Mesendoderm (in vitro differentiated cells): ENCODE measurements around the gene POLN.

Source experiments
- DNase-seq: peaks from one replicate; pipeline ENCODE4 v3.0.0; 2013
- H2AK5ac ChIP-seq: 2 replicates; pipeline ENCODE4 v1.6.1; 2013; ENCODE audit warnings: low read length, inconsistent platforms
- H2BK120ac ChIP-seq: 2 replicates; pipeline ENCODE4 v1.6.1; 2013; ENCODE audit warnings: low read depth, mild to moderate bottlenecking, low read length, moderate library complexity, mixed read lengths
- H2BK15ac ChIP-seq: replicated peaks from 2 replicates; pipeline ENCODE4 v1.6.1; 2013; ENCODE audit warnings: low read depth, mild to moderate bottlenecking, moderate library complexity
- H2BK5ac ChIP-seq: 2 replicates; pipeline ENCODE4 v1.6.1; 2013; ENCODE audit warnings: low read length, inconsistent platforms
- H3K18ac ChIP-seq: 2 replicates; pipeline ENCODE4 v1.6.1; 2013; ENCODE audit warnings: mild to moderate bottlenecking, low read length, mixed read lengths
- H3K23ac ChIP-seq: one replicate; pipeline ENCODE4 v1.6.1; 2013; ENCODE audit warnings: low read length
- H3K27ac ChIP-seq: 2 replicates; pipeline ENCODE4 v1.5.1; 2013; ENCODE audit warnings: low read depth, mild to moderate bottlenecking, inconsistent platforms, low read length, moderate library complexity
- H3K27me3 ChIP-seq: 2 replicates; pipeline ENCODE4 v1.6.1; 2013; ENCODE audit warnings: low read length, control low read depth, mild to moderate bottlenecking, inconsistent platforms; ENCODE audit not compliant: insufficient read depth, poor library complexity
- H3K36me3 ChIP-seq: 2 replicates; pipeline ENCODE4 v1.6.1; 2013; ENCODE audit warnings: low read length, inconsistent platforms; ENCODE audit not compliant: control insufficient read depth, insufficient read depth
- H3K4ac ChIP-seq: one replicate; pipeline ENCODE4 v1.6.1; 2013; ENCODE audit warnings: low read depth, mild to moderate bottlenecking, low read length, moderate library complexity
- H3K4me1 ChIP-seq: 2 replicates; pipeline ENCODE4 v1.6.1; 2013; ENCODE audit warnings: low read depth, low read length, inconsistent platforms; ENCODE audit not compliant: control insufficient read depth
- H3K4me2 ChIP-seq: 2 replicates; pipeline ENCODE4 v1.6.1; 2013; ENCODE audit warnings: low read length
- H3K4me3 ChIP-seq: 2 replicates; pipeline ENCODE4 v1.5.1; 2013; ENCODE audit warnings: mild to moderate bottlenecking, low read length
- H3K56ac ChIP-seq: one replicate; pipeline ENCODE4 v1.6.1; 2013; ENCODE audit warnings: low read length
- H3K79me1 ChIP-seq: 2 replicates; pipeline ENCODE4 v1.6.1; 2013; ENCODE audit warnings: low read length, inconsistent platforms
- H3K79me2 ChIP-seq: 2 replicates; pipeline ENCODE4 v1.6.1; 2013; ENCODE audit warnings: mild to moderate bottlenecking, low read length; ENCODE audit not compliant: control insufficient read depth, insufficient read depth
- H3K9ac ChIP-seq: 2 replicates; pipeline ENCODE4 v1.6.1; 2013; ENCODE audit warnings: low read length, inconsistent platforms
- H4K5ac ChIP-seq: one replicate; pipeline ENCODE4 v1.6.1; 2013; ENCODE audit warnings: low read length
- H4K8ac ChIP-seq: one replicate; pipeline ENCODE4 v1.6.1; 2013; ENCODE audit warnings: low read depth, mild to moderate bottlenecking, control low read depth, low read length, moderate library complexity
- WGBS: extraction: QIAGEN DNeasy Blood & Tissue Kit; methylation state at CpG from one replicate; pipeline ENCODE4 v1.1.7; 2013; ENCODE audit warnings: low lambda C conversion rate, missing lambda C conversion rate; ENCODE audit not compliant: insufficient coverage; ENCODE audit errors: extremely low coverage; 5-methylcytosine and 5-hydroxymethylcytosine counted together

POLN gene

GRCh38 chr4:2058264-2059045, 183.5 kb downstream of the POLN start:
- H3K23ac ChIP-seq, result no peak overlapping the region
- H3K36me3 ChIP-seq, result no peaks in the 10 kb centered on the region
- no peak overlapping the region for H3K9ac ChIP-seq
- H3K4me1 ChIP-seq, result no peaks in the 10 kb centered on the region
- H3K4me3 ChIP-seq, result no peak overlapping the region
- H2AK5ac ChIP-seq, result no peak overlapping the region
- no CpG with 5 or more reads among the region's 93 CpGs for WGBS
- H2BK5ac ChIP-seq, result no peak overlapping the region
- H3K79me2 ChIP-seq, result no peaks in the 10 kb centered on the region
- peak overlapping the region; percentile 36 for H3K4me2 ChIP-seq
- no peak overlapping the region for H4K5ac ChIP-seq
- no peak overlapping the region for H2BK15ac ChIP-seq
- no peak overlapping the region for H3K18ac ChIP-seq
- peaks cover 24% of the 10 kb centered on the region for H3K27me3 ChIP-seq
- H3K4ac ChIP-seq, result no peak overlapping the region
- H4K8ac ChIP-seq, result no peak overlapping the region
- no peak overlapping the region for H3K27ac ChIP-seq
- H2BK120ac ChIP-seq, result no peak overlapping the region
- H3K56ac ChIP-seq, result peak overlapping the region; percentile 49
- DNase-seq, result no peak
- H3K79me1 ChIP-seq, result no peaks in the 10 kb centered on the region

GRCh38 chr4:2057382-2058065, 184.4 kb downstream of the POLN start:
- H3K79me2 ChIP-seq, result no peaks in the 10 kb centered on the region
- H3K27me3 ChIP-seq, result peaks cover 24% of the 10 kb centered on the region
- no CpG with 5 or more reads among the region's 26 CpGs for WGBS
- no peak overlapping the region for H2BK120ac ChIP-seq
- no peak overlapping the region for H3K4ac ChIP-seq
- no peak overlapping the region for H3K4me3 ChIP-seq
- H3K79me1 ChIP-seq, result no peaks in the 10 kb centered on the region
- H3K18ac ChIP-seq, result no peak overlapping the region
- H3K23ac ChIP-seq, result no peak overlapping the region
- H2BK5ac ChIP-seq, result no peak overlapping the region
- no peak overlapping the region for H4K5ac ChIP-seq
- H3K56ac ChIP-seq, result no peak overlapping the region
- H3K4me2 ChIP-seq, result no peak overlapping the region
- no peak overlapping the region for H2BK15ac ChIP-seq
- no peak overlapping the region for H2AK5ac ChIP-seq
- no peaks in the 10 kb centered on the region for H3K4me1 ChIP-seq
- no peak overlapping the region for H3K27ac ChIP-seq
- no peak for DNase-seq
- H3K9ac ChIP-seq, result no peak overlapping the region
- H3K36me3 ChIP-seq, result no peaks in the 10 kb centered on the region
- H4K8ac ChIP-seq, result no peak overlapping the region

- no peak overlapping the region for H2AK5ac ChIP-seq
- no peak overlapping the region for H3K9ac ChIP-seq
- no peak overlapping the region for H2BK5ac ChIP-seq
- no peak overlapping the region for H3K56ac ChIP-seq
- H3K18ac ChIP-seq, result no peak overlapping the region
- H3K27ac ChIP-seq, result no peak overlapping the region
- no peak for DNase-seq
- H3K23ac ChIP-seq, result no peak overlapping the region
- H4K8ac ChIP-seq, result no peak overlapping the region
- no CpG with 5 or more reads among the region's 6 CpGs for WGBS
- no peak overlapping the region for H2BK120ac ChIP-seq
- no peaks in the 10 kb centered on the region for H3K4me1 ChIP-seq
- no peak overlapping the region for H3K4me2 ChIP-seq
- no peak overlapping the region for H2BK15ac ChIP-seq
- no peak overlapping the region for H4K5ac ChIP-seq
- H3K4me3 ChIP-seq, result no peak overlapping the region
- H3K79me1 ChIP-seq, result no peaks in the 10 kb centered on the region
- no peak overlapping the region for H3K4ac ChIP-seq
- no peaks in the 10 kb centered on the region for H3K36me3 ChIP-seq
- peaks cover 16% of the 10 kb centered on the region for H3K27me3 ChIP-seq
- H3K79me2 ChIP-seq, result no peaks in the 10 kb centered on the region
Measured at GRCh38 chr4:2054217-2054616, 187.7 kb downstream of the POLN start.

- Histone ChIP-seq H3K4me2 (no peak overlapping the region), H3K79me1 (no peaks in the 10 kb centered on the region), H3K9ac (no peak overlapping the region), H3K79me2 (no peaks in the 10 kb centered on the region), H3K4me3 (no peak overlapping the region), H4K8ac (no peak overlapping the region), H3K23ac (no peak overlapping the region), H3K27ac (no peak overlapping the region), H3K18ac (no peak overlapping the region), H3K27me3 (no peaks in the 10 kb centered on the region), H4K5ac (no peak overlapping the region), H2AK5ac (no peak overlapping the region), H2BK120ac (no peak overlapping the region), H3K4me1 (no peaks in the 10 kb centered on the region), H2BK5ac (no peak overlapping the region), H3K36me3 (no peaks in the 10 kb centered on the region), H2BK15ac (no peak overlapping the region), H3K4ac (no peak overlapping the region), H3K56ac (no peak overlapping the region)
- WGBS, result no CpG with 5 or more reads among the region's 10 CpGs
- no peak for DNase-seq
Measured at GRCh38 chr4:2051086-2051485, 190.8 kb downstream of the POLN start.

GRCh38 chr4:2049811-2050210, 192.1 kb downstream of the POLN start:
- Histone ChIP-seq H3K4me3 (no peak overlapping the region), H2BK5ac (no peak overlapping the region), H3K23ac (no peak overlapping the region), H3K9ac (no peak overlapping the region), H2BK120ac (no peak overlapping the region), H3K56ac (no peak overlapping the region), H4K8ac (no peak overlapping the region), H2BK15ac (no peak overlapping the region), H3K36me3 (no peaks in the 10 kb centered on the region), H4K5ac (no peak overlapping the region), H3K4me1 (no peaks in the 10 kb centered on the region), H3K79me1 (no peaks in the 10 kb centered on the region), H2AK5ac (no peak overlapping the region), H3K79me2 (no peaks in the 10 kb centered on the region), H3K27ac (no peak overlapping the region), H3K4me2 (no peak overlapping the region), H3K4ac (no peak overlapping the region), H3K18ac (no peak overlapping the region), H3K27me3 (no peaks in the 10 kb centered on the region)
- WGBS, result no CpG with 5 or more reads among the region's 7 CpGs
- DNase-seq, result no peak
